Breast epithelium (tissue), 4 donors: Measurements from ENCODE around the gene IKZF3. TPM values are rescaled to one million over a fixed set of nuclear protein-coding genes. Genes with fewer than 3 reads are reported as not detected.

Experiments used
- DNase-seq, 2 donors: peaks; one replicate each; pipeline ENCODE4 v3.0.0-alpha.2; 2019; ENCODE audit warnings: low spot score in 2 of 2
- H3K27ac ChIP-seq, 2 donors: fragments of 200-600 bp; sonication (generic) in 1 of 2; one replicate each; pipeline ENCODE4 v1.5.1; 2016 to 2019; ENCODE audit warnings: mild to moderate bottlenecking in 1 of 2
- H3K27me3 ChIP-seq, 2 donors: fragments of 200-600 bp; sonication (generic) in 1 of 2; one replicate each; pipeline versions ENCODE4 v1.5.1 to v1.6.0; 2017 to 2019; ENCODE audit warnings: control low read depth in 1 of 2, mild to moderate bottlenecking in 1 of 2
- H3K36me3 ChIP-seq: fragments of 200-600 bp; one replicate; pipeline ENCODE4 v1.5.1; 2019
- H3K4me1 ChIP-seq, 2 donors: fragments of 200-600 bp; sonication (generic); one replicate each; pipeline ENCODE4 v1.5.1; 2016 to 2019; ENCODE audit warnings: control low read depth in 1 of 2
- H3K4me3 ChIP-seq, 3 donors: fragments of 200-600 bp; sonication (generic); 1 replicate in 2 of 3; 2 replicates in 1 of 3; pipeline ENCODE4 v1.5.1; 2016 to 2019; ENCODE audit warnings: mild to moderate bottlenecking in 3 of 3, moderate library complexity in 2 of 3
- H3K9me3 ChIP-seq, 2 donors: fragments of 200-600 bp; sonication (generic) in 1 of 2; one replicate each; pipeline ENCODE4 v1.5.1; 2016 to 2019; ENCODE audit warnings: control low read depth in 1 of 2
- CTCF ChIP-seq, 3 donors: fragments of 450-650 bp; IDR thresholded peaks; one replicate each; pipeline ENCODE4 v1.5.1; 2016 to 2017; ENCODE audit warnings: antibody characterized with exemption in 3 of 3, mild to moderate bottlenecking in 3 of 3, moderate library complexity in 3 of 3
- POLR2A ChIP-seq: fragments of 450-650 bp; IDR thresholded peaks from one replicate; pipeline ENCODE4 v1.6.1; 2016; ENCODE audit warnings: antibody characterized with exemption, mild to moderate bottlenecking, moderate library complexity
- POLR2AphosphoS5 ChIP-seq, 3 donors: sonication (generic); formaldehyde crosslinking; IDR thresholded peaks; one replicate each; pipeline ENCODE4 v1.6.1; 2017; ENCODE audit warnings: antibody characterized with exemption in 3 of 3
- intact Hi-C: fragments of 100-400 bp; cut with DNase I; formaldehyde crosslinking; loops from one replicate; pipeline ENCODE4 v1.15.1; 2023; ENCODE audit warnings: low total_unique reads
- total RNA-seq, 3 donors: library from RNA; depleted of rRNA; stranded (reverse); fragments of >200 nt; gene quantifications; one replicate each; pipeline ENCODE4 v1.1.0, GENCODE V29; 2016

IKZF3 gene
- total RNA-seq, 3 donors from 2014 or later, result 1.8 to 4.8 (median 2.3) TPM

GRCh38 chr17:39754958-39755553 lies 109.1 kb downstream of the IKZF3 start:
- peaks cover 0 to 9% of the 10 kb centered on the region in 2 donors for H3K4me1 ChIP-seq
- DNase-seq, result no peak
- intact Hi-C loops, result loop anchor here (10.0 kb wide), 1 partner anchor 130 kb away; the partner anchor contains the start of gene PPP1R1B
- H3K27ac ChIP-seq, result peak overlapping the region; percentile 87 to 97
- peak overlapping the region; percentile 66 to 96 (median 70) for H3K4me3 ChIP-seq
- H3K9me3 ChIP-seq, result no peaks in the 10 kb centered on the region
- no peaks in the 10 kb centered on the region for H3K36me3 ChIP-seq
- TF ChIP-seq CTCF (IDR thresholded peaks at IDR 0.05), result no peak
- TF ChIP-seq POLR2A, result no peak
- TF ChIP-seq POLR2AphosphoS5 (IDR thresholded peaks at IDR 0.05), result no peak
- no peaks in the 10 kb centered on the region for H3K27me3 ChIP-seq

- no peaks in the 10 kb centered on the region for H3K9me3 ChIP-seq
- TF ChIP-seq POLR2AphosphoS5 (IDR thresholded peaks at IDR 0.05), result peak; percentile 26 to 65 (median 62)
- peak; percentile 45 for TF ChIP-seq POLR2A
- TF ChIP-seq CTCF (IDR thresholded peaks at IDR 0.05), result peak; percentile 96 to 100 (median 97)
- intact Hi-C loops, result loop anchor here (10.0 kb wide), 1 partner anchor 130 kb away; the partner anchor contains the start of gene PPP1R1B
- no peaks in the 10 kb centered on the region for H3K27me3 ChIP-seq
- peak overlapping the region; percentile 87 to 97 for H3K27ac ChIP-seq
- peaks cover 0 to 9% of the 10 kb centered on the region in 2 donors for H3K4me1 ChIP-seq
- DNase-seq, result peak; percentile 80 to 81
- H3K4me3 ChIP-seq, result peak overlapping the region; percentile 66 to 96 (median 70)
- no peaks in the 10 kb centered on the region for H3K36me3 ChIP-seq
These were observed 109.8 kb downstream of the IKZF3 start for GRCh38 chr17:39754161-39754957.

DNA sequence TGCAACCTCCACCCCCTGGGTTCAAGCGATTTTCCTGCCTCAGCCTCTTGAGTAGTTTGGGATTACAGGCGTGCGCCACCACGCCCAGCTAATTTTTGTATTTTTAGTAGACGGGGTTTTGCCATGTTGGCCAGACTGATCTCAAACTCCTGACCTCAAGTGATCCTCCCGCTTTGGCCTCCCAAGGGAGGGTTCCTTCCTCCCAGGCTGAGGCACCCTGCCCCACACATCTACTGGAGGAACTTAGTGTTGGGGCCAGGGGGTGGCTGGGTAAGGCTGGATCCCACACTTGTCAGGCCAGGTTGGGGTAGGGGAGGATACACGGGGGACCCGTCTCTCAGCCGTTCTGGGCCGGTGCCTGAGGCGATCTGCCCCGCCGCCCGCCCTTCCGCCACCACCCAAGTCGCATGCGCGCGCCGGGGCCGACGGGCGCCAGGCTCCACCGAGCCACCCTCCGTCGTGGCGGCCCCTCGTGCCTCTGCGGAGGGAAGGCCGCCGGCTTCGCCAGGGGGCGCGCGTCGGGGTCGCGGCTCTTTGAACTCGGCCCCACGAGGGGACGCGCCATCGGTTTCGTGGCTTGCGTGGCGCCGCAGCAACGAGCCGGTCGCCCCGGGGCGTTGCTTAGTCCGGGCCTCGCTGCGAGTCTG lies 110.5 kb downstream of the IKZF3 start:
- TF ChIP-seq CTCF (IDR thresholded peaks at IDR 0.05) (no peak), POLR2AphosphoS5 (IDR thresholded peaks at IDR 0.05) (no peak), POLR2A (no peak)
- peak in 1 of 2 donors; percentile 20 for DNase-seq
- Histone ChIP-seq H3K4me1 (peaks cover 0 to 9% of the 10 kb centered on the region in 2 donors), H3K36me3 (no peaks in the 10 kb centered on the region), H3K9me3 (no peaks in the 10 kb centered on the region), H3K4me3 (peak overlapping the region; percentile 66 to 96 (median 70)), H3K27me3 (no peaks in the 10 kb centered on the region), H3K27ac (peak overlapping the region; percentile 87 to 97)
- intact Hi-C loops, result loop anchor here (10.0 kb wide), 1 partner anchor 129 kb away; the partner anchor contains the start of gene PPP1R1B

DNA sequence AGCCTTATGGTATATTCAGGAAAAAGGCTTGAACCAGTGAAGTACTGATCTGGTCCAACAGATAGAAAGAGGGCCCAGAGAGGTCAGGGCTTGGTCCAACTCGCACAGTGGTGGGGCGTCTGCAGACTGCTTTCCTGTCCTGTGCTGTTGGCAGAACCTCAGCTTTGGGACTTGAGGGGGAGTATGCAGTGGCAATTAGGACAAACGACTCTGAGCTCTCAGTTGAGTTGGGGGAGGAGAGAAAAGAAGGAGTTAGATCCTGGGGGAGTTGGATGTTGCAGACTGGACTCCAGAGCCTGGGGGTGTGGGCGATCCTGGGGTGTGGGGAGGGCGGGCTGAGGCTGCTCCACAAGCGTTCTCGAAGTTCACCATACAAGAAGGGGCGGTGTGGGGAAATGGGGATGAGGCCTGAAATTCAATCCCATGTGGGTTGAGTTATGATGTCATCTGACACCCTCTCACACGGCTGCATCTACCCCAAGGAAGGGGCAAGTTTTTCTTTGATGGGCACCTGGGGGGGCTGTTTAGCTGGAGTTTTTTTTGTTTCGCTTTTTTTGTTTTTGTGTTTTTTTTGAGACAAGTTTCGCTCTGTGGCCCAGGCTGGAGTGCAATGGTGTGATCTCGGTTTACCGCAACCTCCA lies 111.8 kb downstream of the IKZF3 start:
- DNase-seq, result peak in 1 of 2 donors; percentile 17
- H3K4me1 ChIP-seq, result peaks cover 0 to 9% of the 10 kb centered on the region in 2 donors
- intact Hi-C loops, result loop anchor here (10.0 kb wide), 1 partner anchor 128 kb away; the partner anchor contains the start of gene PPP1R1B
- TF ChIP-seq POLR2A, result no peak
- no peak for TF ChIP-seq POLR2AphosphoS5 (IDR thresholded peaks at IDR 0.05)
- no peak for TF ChIP-seq CTCF (IDR thresholded peaks at IDR 0.05)
- H3K36me3 ChIP-seq, result no peaks in the 10 kb centered on the region
- no peak overlapping the region for H3K4me3 ChIP-seq
- no peaks in the 10 kb centered on the region for H3K27me3 ChIP-seq
- no peaks in the 10 kb centered on the region for H3K9me3 ChIP-seq
- H3K27ac ChIP-seq, result no peak overlapping the region
